Common myeloid progenitor, CD34-positive (primary cell): Measurements from ENCODE around the gene C7orf33.
A peak's percentile ranks its signal among the peaks of the same experiment; 100 is the strongest.
"Not testable (repeated sequence)": the region's sequence is repeated elsewhere in the genome, so short reads cannot be mapped to it uniquely, and the experiment has no call there.

Source experiments
- CTCF ChIA-PET: fragments of 350-600 bp; sonication (Branson Sonifier 250); formaldehyde crosslinking; loops from one replicate; lab custom pipeline; 2021; ENCODE audit warnings: antibody characterized with exemption; lab: Charles Lee
- POLR2A ChIA-PET: fragments of 350-600 bp; sonication (Branson Sonifier 250); formaldehyde crosslinking; loops from one replicate; lab custom pipeline; 2021; ENCODE audit warnings: antibody characterized with exemption; lab: Charles Lee
- DNase-seq, 3 donors: peaks; one replicate each; pipeline versions ENCODE4 v3.0.0 to v3.0.0-alpha.2; 2013
- H3K27ac ChIP-seq, 2 experiments: 1 replicate in 1 of 2; 2 replicates in 1 of 2; pipeline ENCODE4 v1.7.0; 2013; ENCODE audit warnings: inconsistent platforms in 2 of 2, low read length in 2 of 2, mild to moderate bottlenecking in 2 of 2, low read depth in 1 of 2, moderate library complexity in 1 of 2; ENCODE audit not compliant: severe bottlenecking in 2 of 2, insufficient read depth in 1 of 2, poor library complexity in 1 of 2
- H3K27me3 ChIP-seq, 5 experiments: replicated peaks in 2 of 5; 1 replicate in 3 of 5; 2 replicates in 2 of 5; pipeline versions ENCODE4 v1.6.1 to v1.7.0; 2013; ENCODE audit warnings: low read length in 4 of 5, mild to moderate bottlenecking in 2 of 5, moderate library complexity in 2 of 5, inconsistent platforms in 1 of 5; ENCODE audit not compliant: insufficient read depth in 5 of 5, control insufficient read depth in 4 of 5
- H3K36me3 ChIP-seq, 4 experiments: 1 replicate in 2 of 4; 2 replicates in 2 of 4; pipeline versions ENCODE4 v1.6.1 to v1.7.0; 2013; ENCODE audit warnings: low read length in 3 of 4, control low read depth in 1 of 4, mild to moderate bottlenecking in 1 of 4; ENCODE audit not compliant: control insufficient read depth in 4 of 4, insufficient read depth in 4 of 4
- H3K4me1 ChIP-seq, 4 experiments: 1 replicate in 3 of 4; 2 replicates in 1 of 4; pipeline versions ENCODE4 v1.6.1 to v1.7.1; 2013; ENCODE audit warnings: low read length in 3 of 4, mild to moderate bottlenecking in 3 of 4, control low read depth in 1 of 4, inconsistent platforms in 1 of 4, moderate library complexity in 1 of 4; ENCODE audit not compliant: control insufficient read depth in 4 of 4, insufficient read depth in 4 of 4; ENCODE audit errors: control extremely low read depth in 1 of 4
- H3K4me3 ChIP-seq, 7 experiments: 1 replicate in 4 of 7; 2 replicates in 3 of 7; pipeline versions ENCODE4 v1.5.1 to v1.7.0; 2013; ENCODE audit warnings: mild to moderate bottlenecking in 7 of 7, low read length in 6 of 7, moderate library complexity in 6 of 7, inconsistent platforms in 2 of 7, low read depth in 2 of 7, control low read depth in 1 of 7; ENCODE audit not compliant: insufficient read depth in 4 of 7, control insufficient read depth in 1 of 7; ENCODE audit errors: extremely low read depth in 1 of 7
- H3K9me3 ChIP-seq, 5 experiments: 1 replicate in 4 of 5; 2 replicates in 1 of 5; pipeline versions ENCODE4 v1.6.1 to v1.7.1; 2013; ENCODE audit warnings: low read length in 4 of 5, mild to moderate bottlenecking in 2 of 5, inconsistent platforms in 1 of 5, low read depth in 1 of 5, moderate library complexity in 1 of 5; ENCODE audit not compliant: control insufficient read depth in 4 of 5, insufficient read depth in 2 of 5; ENCODE audit errors: control extremely low read depth in 1 of 5
- WGBS: methylation state at CpG from one replicate; pipeline ENCODE4 v1.1.5; 2013; ENCODE audit not compliant: insufficient coverage; 5-methylcytosine and 5-hydroxymethylcytosine counted together

C7orf33 gene

GRCh38 chr7:148553979-148554378 is 36.6 kb upstream of the C7orf33 start:
- peaks cover 0 to 12% (median 0%) of the 10 kb centered on the region in 5 experiments for H3K9me3 ChIP-seq
- no peaks in the 10 kb centered on the region for H3K36me3 ChIP-seq
- H3K27ac ChIP-seq = no peak overlapping the region
- H3K4me1 ChIP-seq = no peaks in the 10 kb centered on the region
- ChIA-PET CTCF (no interaction called here), POLR2A (no interaction called here)
- 100% methylated on average over 2 of the region's 3 CpGs for WGBS
- H3K27me3 ChIP-seq = no peaks in the 10 kb centered on the region
- H3K4me3 ChIP-seq = no peak overlapping the region
- no peak for DNase-seq

- Histone ChIP-seq H3K4me1 (no peaks in the 10 kb centered on the region), H3K27me3 (no peaks in the 10 kb centered on the region), H3K27ac (no peak overlapping the region), H3K9me3 (peaks cover 0 to 5% (median 2%) of the 10 kb centered on the region in 5 experiments), H3K4me3 (no peak overlapping the region), H3K36me3 (no peaks in the 10 kb centered on the region)
- POLR2A ChIA-PET = no interaction called here
- WGBS = 97% methylated on average over 3 of the region's 3 CpGs
- CTCF ChIA-PET = interaction anchor here (1.2 to 1.4 kb wide), 2 partner anchors 22 to 34 kb away, joined by 3 read pairs; no protein-coding TSS in a partner anchor
- peak in 1 of 3 donors; percentile 27 for DNase-seq
Measured at GRCh38 chr7:148556892-148557291, 33.7 kb upstream of the C7orf33 start.

GRCh38 chr7:148558914-148559313 is 31.7 kb upstream of the C7orf33 start:
- Histone ChIP-seq H3K4me1 (peaks cover 0 to 4% (median 1%) of the 10 kb centered on the region in 4 experiments), H3K9me3 (peaks cover 0 to 5% (median 2%) of the 10 kb centered on the region in 5 experiments), H3K27me3 (no peaks in the 10 kb centered on the region), H3K4me3 (no peak overlapping the region), H3K27ac (no peak overlapping the region), H3K36me3 (no peaks in the 10 kb centered on the region)
- WGBS = 100% methylated on average over 1 of the region's 1 CpG
- CTCF ChIA-PET = interaction anchor here (1.1 kb wide), 1 partner anchor 16 kb away, joined by 3 read pairs; no protein-coding TSS in a partner anchor
- POLR2A ChIA-PET = no interaction called here
- no peak for DNase-seq

- Histone ChIP-seq H3K27me3 (no peaks in the 10 kb centered on the region), H3K27ac (no peak overlapping the region), H3K9me3 (peaks cover 0 to 7% (median 2%) of the 10 kb centered on the region in 5 experiments), H3K4me3 (no peak overlapping the region), H3K4me1 (peaks cover 0 to 18% (median 10%) of the 10 kb centered on the region in 4 experiments), H3K36me3 (no peaks in the 10 kb centered on the region)
- POLR2A ChIA-PET = no interaction called here
- DNase-seq = no peak
- CTCF ChIA-PET = interaction anchor here (0.6 to 3.6 kb wide), 3 partner anchors 9 to 149 kb away, joined by 4 to 12 read pairs (median 4); no protein-coding TSS in a partner anchor
Measured at GRCh38 chr7:148561099-148561498, 29.5 kb upstream of the C7orf33 start.

DNA sequence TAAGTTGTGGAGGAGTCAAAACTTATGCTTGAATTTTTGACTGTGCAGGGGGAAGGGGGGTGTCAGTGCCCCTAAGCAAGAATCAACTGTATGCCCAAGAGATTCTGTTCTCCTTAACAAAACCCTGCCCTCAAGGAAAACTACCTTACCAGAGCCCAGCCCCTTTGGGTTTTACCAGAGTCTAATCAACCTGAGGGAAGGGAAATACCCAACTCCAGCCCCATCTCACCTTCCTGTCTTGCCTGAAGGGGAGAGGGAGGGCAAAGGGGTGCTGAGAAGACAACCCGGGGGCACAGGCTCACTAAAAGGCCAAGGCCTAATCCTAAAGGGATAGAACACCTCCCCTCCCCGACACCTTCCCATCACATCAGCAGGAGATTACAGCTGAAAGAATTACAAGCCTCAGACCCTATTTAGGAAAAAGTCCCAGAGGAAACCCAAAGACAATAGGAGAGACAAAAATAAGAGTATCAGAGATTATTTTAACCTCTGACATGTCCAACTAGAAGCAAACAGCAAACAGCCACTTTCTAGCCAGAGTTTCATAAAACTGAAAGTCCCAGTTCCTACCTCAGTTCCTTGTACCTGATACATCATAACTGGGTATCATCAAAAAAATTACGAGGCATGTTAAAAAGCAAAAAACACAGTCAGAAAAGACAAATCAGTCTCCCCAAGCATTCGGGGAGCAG is 26.8 kb upstream of the C7orf33 start:
- no peak overlapping the region for H3K27ac ChIP-seq
- H3K4me1 ChIP-seq = peaks cover 0 to 18% (median 10%) of the 10 kb centered on the region in 4 experiments
- POLR2A ChIA-PET = no interaction called here
- no peak overlapping the region for H3K4me3 ChIP-seq
- no peak for DNase-seq
- no peaks in the 10 kb centered on the region for H3K36me3 ChIP-seq
- no CpG with 5 or more reads among the region's 4 CpGs for WGBS
- H3K9me3 ChIP-seq = peaks cover 0 to 7% (median 2%) of the 10 kb centered on the region in 5 experiments
- CTCF ChIA-PET = interaction anchor here (2.0 to 3.2 kb wide), 2 partner anchors 12 to 400 kb away, joined by 5 to 23 read pairs; no protein-coding TSS in a partner anchor
- no peaks in the 10 kb centered on the region for H3K27me3 ChIP-seq

- Histone ChIP-seq H3K4me1 (peaks cover 0 to 18% (median 10%) of the 10 kb centered on the region in 4 experiments), H3K27ac (peak overlapping the region; percentile 25 to 46), H3K4me3 (peak overlapping the region in 2 of 7 experiments; percentile 23 to 53)
- WGBS = 35% methylated on average over 3 of the region's 4 CpGs
- H3K27me3 ChIP-seq, POLR2A ChIA-PET, H3K9me3 ChIP-seq, H3K36me3 ChIP-seq: not testable (repeated sequence)
- CTCF ChIA-PET = interaction anchor here (2.0 to 3.2 kb wide), 2 partner anchors 11 to 399 kb away, joined by 5 to 23 read pairs; no protein-coding TSS in a partner anchor
- DNase-seq = peak; percentile 29 to 75 (median 61)
Measured at GRCh38 chr7:148564275-148564951, 26.2 kb upstream of the C7orf33 start.
